Vagina (tissue), 2 donors: ENCODE measurements around the gene KIAA1191.

Experiments
- POLR2A ChIP-seq, 2 donors: fragments of 450-650 bp; IDR thresholded peaks; one replicate each; pipeline ENCODE4 v1.6.1; 2017; ENCODE audit warnings: antibody characterized with exemption in 2 of 2, mild to moderate bottlenecking in 2 of 2, moderate library complexity in 2 of 2
- TF ChIP-seq, protein P1 (sequence below), 3 experiments: fragments of 450-650 bp in 2 of 3; fragments of 200-600 bp in 1 of 3; sonication (generic) in 1 of 3; IDR thresholded peaks; one replicate each; pipeline ENCODE4 v1.5.1; 2017 to 2019; ENCODE audit warnings: antibody characterized with exemption in 3 of 3, mild to moderate bottlenecking in 2 of 3, moderate library complexity in 2 of 3

DNA sequence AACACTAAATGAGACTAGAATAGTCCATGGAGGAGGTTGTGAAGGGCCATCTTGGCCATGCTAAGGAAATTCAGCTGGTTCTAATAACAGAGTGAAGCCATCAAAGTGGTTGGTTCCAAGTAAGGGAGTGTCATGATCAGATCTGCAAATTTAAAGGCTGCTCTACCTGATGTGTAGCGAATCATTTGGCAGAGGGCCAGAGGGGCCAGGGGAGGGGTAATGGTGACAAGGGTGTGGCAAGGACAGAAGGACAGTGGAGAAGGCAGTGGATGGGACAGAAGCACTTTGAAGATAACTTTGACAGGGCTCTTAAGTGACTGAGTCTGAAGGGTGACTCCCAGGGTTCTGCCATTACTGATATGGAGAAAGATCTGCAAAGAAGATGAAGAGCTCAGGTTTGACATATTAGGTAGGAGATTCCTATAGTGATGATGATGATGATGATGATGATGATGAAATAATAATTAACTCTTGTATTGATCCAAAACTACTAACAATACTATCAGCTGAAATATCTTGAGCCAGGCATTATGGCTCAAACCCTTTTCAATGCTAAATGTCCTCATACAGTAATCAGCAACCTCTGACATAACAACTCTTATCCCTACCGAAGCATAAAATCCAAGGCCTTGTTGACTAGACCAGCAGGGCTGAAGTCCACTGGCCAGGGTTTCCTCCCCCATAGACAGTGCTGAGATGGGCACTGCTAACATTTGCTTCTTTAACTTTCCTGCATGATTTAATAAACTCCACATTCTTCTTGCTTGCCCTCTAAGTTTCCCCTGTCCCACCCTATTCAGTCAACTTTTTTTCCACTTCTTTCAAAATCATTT lies 20.0 kb downstream of the KIAA1191 start:
- TF ChIP-seq POLR2A (IDR thresholded peaks at IDR 0.05) = no peak
- TF ChIP-seq, protein P1, sequence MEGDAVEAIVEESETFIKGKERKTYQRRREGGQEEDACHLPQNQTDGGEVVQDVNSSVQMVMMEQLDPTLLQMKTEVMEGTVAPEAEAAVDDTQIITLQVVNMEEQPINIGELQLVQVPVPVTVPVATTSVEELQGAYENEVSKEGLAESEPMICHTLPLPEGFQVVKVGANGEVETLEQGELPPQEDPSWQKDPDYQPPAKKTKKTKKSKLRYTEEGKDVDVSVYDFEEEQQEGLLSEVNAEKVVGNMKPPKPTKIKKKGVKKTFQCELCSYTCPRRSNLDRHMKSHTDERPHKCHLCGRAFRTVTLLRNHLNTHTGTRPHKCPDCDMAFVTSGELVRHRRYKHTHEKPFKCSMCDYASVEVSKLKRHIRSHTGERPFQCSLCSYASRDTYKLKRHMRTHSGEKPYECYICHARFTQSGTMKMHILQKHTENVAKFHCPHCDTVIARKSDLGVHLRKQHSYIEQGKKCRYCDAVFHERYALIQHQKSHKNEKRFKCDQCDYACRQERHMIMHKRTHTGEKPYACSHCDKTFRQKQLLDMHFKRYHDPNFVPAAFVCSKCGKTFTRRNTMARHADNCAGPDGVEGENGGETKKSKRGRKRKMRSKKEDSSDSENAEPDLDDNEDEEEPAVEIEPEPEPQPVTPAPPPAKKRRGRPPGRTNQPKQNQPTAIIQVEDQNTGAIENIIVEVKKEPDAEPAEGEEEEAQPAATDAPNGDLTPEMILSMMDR (IDR thresholded peaks at IDR 0.05) = no peak
